Stimulated activated CD4-positive, alpha-beta T cell treated with anti-CD3 and anti-CD28 coated beads, Interleukin-12 subunit alpha, Interleukin-12 subunit beta, amount 100 ng/mL, for 24 hours (primary cell): ENCODE data around the gene SACM1L.

Experiments
- DNase-seq, 2 experiments: peaks; one replicate each; pipeline ENCODE4 v3.0.0-alpha.2; 2020; ENCODE audit warnings: low read depth in 2 of 2

SACM1L gene

GRCh38 chr3:45789235-45789812, 100.1 kb downstream of the SACM1L start:
- no peak for DNase-seq

GRCh38 chr3:45790596-45790995, 101.4 kb downstream of the SACM1L start:
- DNase-seq: no peak

GRCh38 chr3:45792036-45792435, 102.8 kb downstream of the SACM1L start:
- no peak for DNase-seq

- no peak for DNase-seq
Measured at GRCh38 chr3:45792516-45793172, 103.4 kb downstream of the SACM1L start.

GRCh38 chr3:45793482-45794176, 104.4 kb downstream of the SACM1L start:
- DNase-seq: no peak

GRCh38 chr3:45794177-45794560, 105.0 kb downstream of the SACM1L start:
- no peak for DNase-seq

GRCh38 chr3:45794660-45795059, 105.5 kb downstream of the SACM1L start:
- no peak for DNase-seq
